Globus pallidus (tissue), 1 donor: ENCODE data around the gene ARL2BP.

Source experiments
- DNase-seq: peaks from one replicate; pipeline ENCODE4 v3.0.0-alpha.2; 2015; ENCODE audit warnings: low spot score

ARL2BP gene

GRCh38 chr16:57283214-57283958 is 38.3 kb downstream of the ARL2BP start:
- no peak for DNase-seq

- DNase-seq = no peak
Observed at GRCh38 chr16:57283959-57284208, 38.8 kb downstream of the ARL2BP start.

GRCh38 chr16:57284209-57284951 is 39.3 kb downstream of the ARL2BP start, which contains the start of gene PLLP:
Gene PLLP (minus strand): TSS chr16:57284672. CDS start chr16:57284540, 132 bp downstream.
- peak; percentile 78 for DNase-seq

GRCh38 chr16:57284952-57285363 is 39.9 kb downstream of the ARL2BP start:
- DNase-seq = no peak

GRCh38 chr16:57285379-57285778 is 40.3 kb downstream of the ARL2BP start:
- no peak for DNase-seq

- peak; percentile 92 for DNase-seq
Observed at GRCh38 chr16:57289391-57290257, 44.6 kb downstream of the ARL2BP start.

- DNase-seq = no peak
Observed at GRCh38 chr16:57297856-57298255, 52.8 kb downstream of the ARL2BP start.

GRCh38 chr16:57299009-57299718 is 54.1 kb downstream of the ARL2BP start:
- DNase-seq = no peak

GRCh38 chr16:57299719-57300386 is 54.8 kb downstream of the ARL2BP start:
- DNase-seq = peak; percentile 91

- peak; percentile 100 for DNase-seq
Observed at GRCh38 chr16:57300387-57301125, 55.5 kb downstream of the ARL2BP start.

GRCh38 chr16:57301126-57301817 is 56.2 kb downstream of the ARL2BP start:
- no peak for DNase-seq
